Peyer's patch (tissue), 4 donors: ENCODE data around the gene COX7A2L. TPM values are rescaled to one million over a fixed set of nuclear protein-coding genes. Genes with fewer than 3 reads are reported as not detected.
"Not testable (repeated sequence)": the region's sequence is repeated elsewhere in the genome, so short reads cannot be mapped to it uniquely, and the experiment has no call there.

Source experiments
- DNase-seq, 3 donors: peaks; one replicate each; pipeline ENCODE4 v3.0.0-alpha.2; 2017 to 2019
- H3K27ac ChIP-seq, 4 donors: fragments of 200-600 bp; sonication (generic); one replicate each; pipeline ENCODE4 v1.5.1; 2016 to 2019
- H3K27me3 ChIP-seq, 2 donors: fragments of 200-600 bp; sonication (generic); one replicate each; pipeline ENCODE4 v1.5.1; 2019
- H3K36me3 ChIP-seq, 3 donors: fragments of 200-600 bp; sonication (generic); one replicate each; pipeline ENCODE4 v1.5.1; 2016 to 2019
- H3K4me1 ChIP-seq, 4 donors: fragments of 200-600 bp; sonication (generic); one replicate each; pipeline ENCODE4 v1.5.1; 2016 to 2019
- H3K4me3 ChIP-seq, 4 donors: fragments of 200-600 bp; sonication (generic); 1 replicate in 3 of 4; 2 replicates in 1 of 4; pipeline ENCODE4 v1.5.1; 2016 to 2019; ENCODE audit warnings: mild to moderate bottlenecking in 1 of 4
- H3K9me3 ChIP-seq, 4 donors: fragments of 200-600 bp; sonication (generic); one replicate each; pipeline ENCODE4 v1.5.1; 2016 to 2019; ENCODE audit warnings: mild to moderate bottlenecking in 1 of 4
- POLR2A ChIP-seq, 2 donors: fragments of 450-650 bp; IDR thresholded peaks; one replicate each; pipeline ENCODE4 v1.5.1; 2017; ENCODE audit warnings: antibody characterized with exemption in 2 of 2, mild to moderate bottlenecking in 2 of 2, moderate library complexity in 2 of 2
- total RNA-seq, 4 donors: library from RNA; depleted of rRNA; stranded (reverse); fragments of >200 nt; gene quantifications; one replicate each; pipeline ENCODE4 v1.1.0, GENCODE V29; 2016
- TF ChIP-seq, protein P1 (sequence below), 6 experiments: fragments of 450-650 bp in 4 of 6; fragments of 200-600 bp in 2 of 6; sonication (generic) in 1 of 6; IDR thresholded peaks; one replicate each; pipeline ENCODE4 v1.5.1; 2017 to 2019; ENCODE audit warnings: antibody characterized with exemption in 6 of 6, mild to moderate bottlenecking in 3 of 6, moderate library complexity in 1 of 6

Gene COX7A2L, protein sequence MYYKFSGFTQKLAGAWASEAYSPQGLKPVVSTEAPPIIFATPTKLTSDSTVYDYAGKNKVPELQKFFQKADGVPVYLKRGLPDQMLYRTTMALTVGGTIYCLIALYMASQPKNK
- total RNA-seq = 100 to 1,000 TPM in 2 of 4 donors, 10 to 100 TPM in 2; 77.3 to 143 (median 101) TPM

DNA sequence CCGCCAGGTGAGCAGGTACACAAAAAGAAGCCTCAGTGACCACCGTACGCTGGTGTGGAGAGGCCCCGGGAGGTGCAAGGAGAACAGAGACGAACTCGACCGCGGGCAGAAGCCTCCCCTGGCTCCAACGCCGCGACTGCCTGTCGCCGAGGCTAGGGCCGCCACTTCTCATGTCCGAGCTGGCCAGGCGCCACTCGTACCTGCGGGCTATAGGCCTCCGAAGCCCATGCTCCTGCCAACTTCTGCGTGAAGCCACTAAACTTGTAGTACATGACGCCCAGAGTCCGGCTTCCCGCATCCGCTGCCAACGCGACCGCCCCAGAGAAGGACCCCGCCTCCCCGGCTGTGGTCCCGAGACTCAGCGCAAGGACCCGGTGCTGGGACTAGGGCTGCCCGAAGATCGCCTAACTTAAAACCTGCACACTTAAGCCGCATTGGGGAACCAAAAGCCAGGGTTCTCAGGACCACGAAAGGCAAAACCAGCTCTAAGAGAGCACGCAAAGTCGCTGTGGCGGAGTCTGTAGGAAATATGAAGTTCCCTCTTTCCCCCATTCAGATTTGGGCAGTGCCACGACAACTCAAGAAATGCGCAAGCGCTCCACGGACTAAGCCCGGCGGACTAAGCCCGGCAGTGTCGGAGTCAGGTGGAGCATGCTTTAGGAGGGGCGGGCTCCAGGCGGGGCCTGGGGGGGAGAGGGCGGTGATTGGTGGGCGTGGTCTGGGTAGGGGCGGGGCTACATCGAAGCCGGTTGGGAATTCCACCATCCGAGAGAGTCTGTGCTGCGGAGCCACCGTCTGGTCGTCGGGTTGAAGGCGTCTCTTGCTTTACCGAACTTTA lies at the start of gene COX7A2L:
TSS of gene COX7A2L (minus strand) at position 328 of the 838 bp plus-strand sequence. CDS start at position 272, 56 bp downstream.
- H3K36me3 ChIP-seq = no peaks in the 10 kb centered on the region
- peak within 1 kb of the TSS; percentile 76 to 91 (median 81) for H3K4me3 ChIP-seq
- H3K27me3 ChIP-seq = no peaks in the 10 kb centered on the region
- H3K9me3 ChIP-seq = no peaks in the 10 kb centered on the region
- peak; percentile 96 to 98 (median 98) for DNase-seq
- peak within 1 kb of the TSS; percentile 90 to 95 (median 92) for H3K27ac ChIP-seq
- TF ChIP-seq, protein P1, sequence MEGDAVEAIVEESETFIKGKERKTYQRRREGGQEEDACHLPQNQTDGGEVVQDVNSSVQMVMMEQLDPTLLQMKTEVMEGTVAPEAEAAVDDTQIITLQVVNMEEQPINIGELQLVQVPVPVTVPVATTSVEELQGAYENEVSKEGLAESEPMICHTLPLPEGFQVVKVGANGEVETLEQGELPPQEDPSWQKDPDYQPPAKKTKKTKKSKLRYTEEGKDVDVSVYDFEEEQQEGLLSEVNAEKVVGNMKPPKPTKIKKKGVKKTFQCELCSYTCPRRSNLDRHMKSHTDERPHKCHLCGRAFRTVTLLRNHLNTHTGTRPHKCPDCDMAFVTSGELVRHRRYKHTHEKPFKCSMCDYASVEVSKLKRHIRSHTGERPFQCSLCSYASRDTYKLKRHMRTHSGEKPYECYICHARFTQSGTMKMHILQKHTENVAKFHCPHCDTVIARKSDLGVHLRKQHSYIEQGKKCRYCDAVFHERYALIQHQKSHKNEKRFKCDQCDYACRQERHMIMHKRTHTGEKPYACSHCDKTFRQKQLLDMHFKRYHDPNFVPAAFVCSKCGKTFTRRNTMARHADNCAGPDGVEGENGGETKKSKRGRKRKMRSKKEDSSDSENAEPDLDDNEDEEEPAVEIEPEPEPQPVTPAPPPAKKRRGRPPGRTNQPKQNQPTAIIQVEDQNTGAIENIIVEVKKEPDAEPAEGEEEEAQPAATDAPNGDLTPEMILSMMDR (IDR thresholded peaks at IDR 0.05) = no peak
- peak; percentile 53 to 73 for TF ChIP-seq POLR2A (IDR thresholded peaks at IDR 0.05)
- peaks cover 0 to 13% (median 4%) of the 10 kb centered on the region in 4 donors for H3K4me1 ChIP-seq

DNA sequence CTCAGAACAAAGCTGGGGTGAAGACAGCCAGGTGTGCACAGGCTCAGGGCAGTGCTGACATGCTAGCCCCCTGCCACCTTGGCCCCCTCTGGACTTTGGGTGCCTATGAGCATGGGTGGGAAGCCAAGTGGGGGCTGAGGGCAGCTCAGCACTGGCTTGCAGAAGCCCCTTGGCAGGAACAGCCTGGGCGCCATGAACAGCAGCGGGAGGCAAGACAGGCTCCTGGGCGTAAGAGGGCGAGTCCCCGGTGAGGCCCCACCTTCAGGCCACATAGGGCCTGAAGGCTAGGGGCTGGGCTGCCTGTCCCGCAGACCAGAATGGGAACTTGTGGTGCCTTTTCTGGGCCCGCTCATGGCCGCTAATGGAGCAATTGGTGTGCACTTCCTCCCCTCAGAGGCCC lies 47.0 kb upstream of the COX7A2L start:
- no peaks in the 10 kb centered on the region for H3K27me3 ChIP-seq
- no peaks in the 10 kb centered on the region for H3K36me3 ChIP-seq
- TF ChIP-seq, protein P1 (IDR thresholded peaks at IDR 0.05) = no peak
- no peak for TF ChIP-seq POLR2A (IDR thresholded peaks at IDR 0.05)
- no peak for DNase-seq
- H3K4me3 ChIP-seq = no peak overlapping the region
- no peak overlapping the region for H3K27ac ChIP-seq
- no peaks in the 10 kb centered on the region for H3K9me3 ChIP-seq
- H3K4me1 ChIP-seq = no peaks in the 10 kb centered on the region

DNA sequence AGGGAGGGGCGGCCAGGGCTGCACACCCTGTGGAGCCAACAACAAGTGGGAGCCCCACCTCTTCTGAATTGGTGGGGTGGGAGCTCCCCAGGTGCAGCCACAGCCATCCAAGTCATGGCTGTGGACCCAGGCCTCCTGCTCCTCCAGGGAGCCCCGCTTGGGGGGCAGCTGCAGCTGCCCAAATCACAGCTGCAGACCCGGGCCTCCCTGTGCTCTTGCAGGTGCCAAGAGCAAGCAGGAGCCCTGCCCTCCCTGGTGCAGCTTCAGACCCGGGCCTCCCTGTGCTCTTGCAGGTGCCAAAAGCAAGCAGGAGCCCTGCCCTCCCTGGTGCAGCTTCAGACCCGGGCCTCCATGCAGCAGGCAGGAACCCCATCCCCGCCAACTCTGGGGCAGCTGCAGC lies 46.5 kb upstream of the COX7A2L start:
- no peak overlapping the region for H3K4me3 ChIP-seq
- no peak for DNase-seq
- no peaks in the 10 kb centered on the region for H3K4me1 ChIP-seq
- H3K9me3 ChIP-seq = no peaks in the 10 kb centered on the region
- TF ChIP-seq, protein P1 (IDR thresholded peaks at IDR 0.05) = no peak
- no peak for TF ChIP-seq POLR2A (IDR thresholded peaks at IDR 0.05)
- H3K27ac ChIP-seq = no peak overlapping the region
- no peaks in the 10 kb centered on the region for H3K36me3 ChIP-seq
- no peaks in the 10 kb centered on the region for H3K27me3 ChIP-seq

DNA sequence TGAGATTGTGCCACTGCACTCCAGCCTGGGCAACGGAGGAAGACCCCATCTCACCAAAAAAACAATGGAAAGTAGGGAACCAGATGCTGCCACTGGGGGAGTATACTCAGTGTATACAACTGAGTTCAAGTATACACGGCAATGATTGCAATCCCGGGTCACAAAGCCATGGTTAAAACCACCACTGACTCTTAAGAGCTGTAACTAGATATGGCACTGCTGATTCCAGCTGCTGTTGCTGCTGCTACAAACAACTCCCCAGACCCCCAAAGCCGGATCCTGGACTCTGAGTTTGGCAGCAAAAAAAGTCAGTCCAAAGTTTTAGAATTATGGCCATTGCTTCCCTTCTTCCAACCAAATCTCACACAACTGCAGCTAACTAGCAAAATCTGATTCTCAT lies 43.7 kb upstream of the COX7A2L start:
- H3K9me3 ChIP-seq = no peaks in the 10 kb centered on the region
- DNase-seq = no peak
- H3K27ac ChIP-seq = no peak overlapping the region
- H3K27me3 ChIP-seq = no peaks in the 10 kb centered on the region
- H3K36me3 ChIP-seq = no peaks in the 10 kb centered on the region
- H3K4me3 ChIP-seq = no peak overlapping the region
- no peaks in the 10 kb centered on the region for H3K4me1 ChIP-seq
- TF ChIP-seq POLR2A (IDR thresholded peaks at IDR 0.05) = no peak
- TF ChIP-seq, protein P1 (IDR thresholded peaks at IDR 0.05) = no peak

DNA sequence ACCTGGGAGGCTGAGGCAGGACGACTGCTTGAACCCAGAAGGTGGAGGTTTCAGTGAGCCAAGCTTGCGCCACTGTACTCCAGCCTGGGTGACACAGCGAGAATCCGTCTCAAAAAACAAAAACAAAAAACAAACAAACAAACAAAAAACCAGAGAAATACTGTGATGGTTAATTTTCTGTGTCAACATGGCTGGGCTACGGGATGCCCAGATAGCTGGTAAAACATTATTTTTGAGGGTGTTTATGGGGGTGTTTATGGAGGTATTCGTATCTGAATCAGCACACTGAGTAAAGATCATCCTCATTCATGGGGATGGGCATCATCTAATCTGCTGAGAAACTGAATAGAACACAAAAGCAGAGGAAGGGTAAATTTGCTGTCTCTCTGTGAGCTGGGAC lies 40.8 kb upstream of the COX7A2L start:
- TF ChIP-seq, protein P1 (IDR thresholded peaks at IDR 0.05) = no peak
- TF ChIP-seq POLR2A (IDR thresholded peaks at IDR 0.05) = no peak

DNA sequence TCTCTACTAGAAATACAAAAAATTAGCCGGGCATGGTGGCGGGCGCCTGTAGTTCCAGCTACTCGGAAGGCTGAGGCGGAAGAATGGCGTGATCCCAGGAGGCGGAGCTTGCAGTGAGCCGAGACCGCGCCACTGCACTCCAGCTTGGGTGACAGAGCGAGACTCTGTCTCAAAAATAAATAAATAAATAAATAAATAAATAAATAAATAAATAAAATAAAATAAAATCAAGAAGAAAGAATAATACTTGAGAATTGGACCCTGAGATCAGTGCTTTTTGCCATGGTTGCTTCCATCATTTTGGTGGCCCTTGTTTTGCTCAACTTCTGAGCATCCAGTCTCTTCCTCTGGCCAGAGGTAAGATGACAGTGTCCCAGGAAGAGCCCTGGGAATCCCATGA lies 37.0 kb upstream of the COX7A2L start:
- not testable (repeated sequence) for H3K36me3 ChIP-seq, H3K9me3 ChIP-seq, DNase-seq, H3K27me3 ChIP-seq, H3K4me1 ChIP-seq, H3K27ac ChIP-seq, H3K4me3 ChIP-seq

More for the DNA sequence above, 40.8 kb upstream of the COX7A2L start:
- H3K27me3 ChIP-seq = no peaks in the 10 kb centered on the region
- H3K36me3 ChIP-seq = no peaks in the 10 kb centered on the region
- no peak for DNase-seq
- no peaks in the 10 kb centered on the region for H3K9me3 ChIP-seq
- no peak overlapping the region for H3K27ac ChIP-seq
- H3K4me3 ChIP-seq = no peak overlapping the region
- H3K4me1 ChIP-seq = no peaks in the 10 kb centered on the region

DNA sequence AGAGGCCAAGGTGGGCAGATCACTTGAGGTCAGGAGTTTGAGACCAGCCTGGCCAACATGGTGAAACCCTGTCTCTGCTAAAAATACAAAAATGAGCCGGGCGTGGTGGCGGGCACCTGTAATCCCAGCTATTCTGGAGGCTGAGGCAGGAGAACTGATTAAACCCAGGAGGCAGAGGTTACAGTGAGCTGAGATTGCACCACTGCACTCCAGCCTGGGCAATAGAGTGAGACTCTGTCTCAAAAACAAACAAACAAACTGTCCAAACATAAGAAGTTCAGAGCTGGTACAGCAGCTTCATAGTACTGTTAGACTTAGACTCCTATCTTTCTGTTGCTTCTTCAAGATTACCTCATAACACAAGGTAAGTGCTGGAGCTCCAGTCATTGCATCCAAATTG lies 32.3 kb upstream of the COX7A2L start:
- H3K4me1 ChIP-seq = not testable (repeated sequence)

More for the DNA sequence above, 32.3 kb upstream of the COX7A2L start:
- H3K27me3 ChIP-seq, DNase-seq, H3K4me3 ChIP-seq, H3K9me3 ChIP-seq, H3K27ac ChIP-seq, H3K36me3 ChIP-seq: not testable (repeated sequence)
